Measurements from ENCODE around the gene CWC22. TPM values are rescaled to one million over a fixed set of nuclear protein-coding genes. Genes with fewer than 3 reads are reported as not detected.
A peak's percentile ranks its signal among the peaks of the same experiment; 100 is the strongest.

The CWC22 gene
- total RNA-seq, 2 donors from 2014 or later, result 21.4 to 23.4 TPM

DNA sequence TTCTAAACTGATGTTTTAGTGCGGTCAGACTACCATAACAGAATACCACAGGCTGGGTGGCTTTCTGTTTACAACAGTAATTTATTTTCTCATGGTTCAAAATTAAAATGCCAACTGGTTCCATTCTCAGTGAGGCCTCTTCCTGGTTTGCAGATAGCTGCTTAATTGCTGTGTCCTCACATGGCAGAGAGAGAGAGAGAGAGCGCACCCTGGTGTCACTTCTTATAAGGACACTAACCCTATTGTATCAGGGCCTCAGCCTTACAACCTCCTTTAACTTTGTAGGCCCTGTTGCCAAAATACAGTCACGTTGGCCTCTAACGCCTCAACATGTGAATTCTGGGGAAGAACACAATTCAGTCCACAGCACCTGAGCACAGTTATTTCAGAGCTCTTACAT lies 108.2 kb downstream of the CWC22 start:
- Mint-ChIP-seq H3K36me3 (peaks cover 0 to 5% of the 10 kb centered on the region in 2 donors), H3K9me3 (peaks cover 0 to 3% of the 10 kb centered on the region in 2 donors), H3K27ac (no peak overlapping the region)
- DNase-seq (ENCODE audit: low spot score in 2 of 2), result peak in 1 of 2 donors; percentile 4
- peak in 1 of 2 donors; percentile 78 for ATAC-seq

Other genes with a start within 250 kb of the CWC22 start
- not detected for gene ZNF385B, start 145.7 kb downstream of the CWC22 start, total RNA-seq